ENCODE measurements around the gene VPS72.

- TF ChIP-seq CTCF (IDR thresholded peaks at IDR 0.05) (no peak), POLR2A (IDR thresholded peaks at IDR 0.05) (no peak), EP300 (IDR thresholded peaks at IDR 0.05) (no peak), POLR2AphosphoS5 (IDR thresholded peaks at IDR 0.05) (no peak)
Measured at GRCh38 chr1:151156515-151156819, 33.5 kb downstream of the VPS72 start, which contains the start of gene TNFAIP8L2.

Measured in gastroesophageal sphincter (tissue), 3 donors.